NCI-H1417 treated with DMSO at 0.1 percent for 48 hours (cell line): ENCODE measurements around the gene IER3.
"Not testable (repeated sequence)": the region's sequence is repeated elsewhere in the genome, so short reads cannot be mapped to it uniquely, and the experiment has no call there.

Experiments
- DNase-seq: peaks from one replicate; lab custom pipeline; 2025; lab: John Stamatoyannopoulos, UW

The IER3 gene

DNA sequence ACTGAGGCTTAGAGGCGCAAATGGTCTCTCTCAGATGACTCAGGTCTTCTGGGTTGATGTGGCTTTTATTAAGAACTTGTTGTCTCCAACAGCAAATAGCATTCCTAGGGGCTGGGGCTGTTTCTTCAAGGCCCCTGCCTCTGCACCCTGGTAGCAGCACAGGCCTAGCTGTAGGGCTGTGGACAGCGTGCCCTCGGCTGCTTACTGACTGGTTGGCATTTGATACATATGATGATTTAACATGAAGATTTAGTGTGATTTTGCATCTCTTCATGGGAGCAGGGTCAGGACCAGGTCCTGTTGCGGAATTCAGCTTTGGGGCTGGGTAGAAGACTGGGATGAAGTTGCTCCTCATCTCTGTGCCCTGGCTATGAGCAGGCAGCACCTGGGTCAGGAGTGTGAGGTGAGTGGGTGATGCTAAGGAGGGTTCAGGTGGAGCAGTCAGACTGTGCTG, 24.3 kb upstream of the IER3 start:
- DNase-seq, result no peak

DNA sequence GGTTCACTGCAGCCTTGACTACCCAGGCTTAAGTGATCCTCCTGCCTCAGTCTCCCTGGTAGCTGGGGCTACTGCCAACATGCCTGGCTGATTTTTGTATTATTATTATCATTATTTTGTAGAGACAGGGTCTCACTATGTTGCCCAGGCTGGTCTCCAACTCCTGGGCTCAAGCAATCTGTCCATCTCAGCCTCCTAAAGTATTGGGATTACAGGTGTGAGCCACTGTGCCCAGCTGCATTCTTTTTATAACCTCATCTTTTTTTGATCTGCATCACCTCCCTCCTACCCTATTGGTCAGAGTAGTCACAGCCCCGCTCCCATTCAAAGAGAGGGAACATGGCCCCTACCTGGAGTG, 23.6 kb upstream of the IER3 start:
- no peak for DNase-seq

DNA sequence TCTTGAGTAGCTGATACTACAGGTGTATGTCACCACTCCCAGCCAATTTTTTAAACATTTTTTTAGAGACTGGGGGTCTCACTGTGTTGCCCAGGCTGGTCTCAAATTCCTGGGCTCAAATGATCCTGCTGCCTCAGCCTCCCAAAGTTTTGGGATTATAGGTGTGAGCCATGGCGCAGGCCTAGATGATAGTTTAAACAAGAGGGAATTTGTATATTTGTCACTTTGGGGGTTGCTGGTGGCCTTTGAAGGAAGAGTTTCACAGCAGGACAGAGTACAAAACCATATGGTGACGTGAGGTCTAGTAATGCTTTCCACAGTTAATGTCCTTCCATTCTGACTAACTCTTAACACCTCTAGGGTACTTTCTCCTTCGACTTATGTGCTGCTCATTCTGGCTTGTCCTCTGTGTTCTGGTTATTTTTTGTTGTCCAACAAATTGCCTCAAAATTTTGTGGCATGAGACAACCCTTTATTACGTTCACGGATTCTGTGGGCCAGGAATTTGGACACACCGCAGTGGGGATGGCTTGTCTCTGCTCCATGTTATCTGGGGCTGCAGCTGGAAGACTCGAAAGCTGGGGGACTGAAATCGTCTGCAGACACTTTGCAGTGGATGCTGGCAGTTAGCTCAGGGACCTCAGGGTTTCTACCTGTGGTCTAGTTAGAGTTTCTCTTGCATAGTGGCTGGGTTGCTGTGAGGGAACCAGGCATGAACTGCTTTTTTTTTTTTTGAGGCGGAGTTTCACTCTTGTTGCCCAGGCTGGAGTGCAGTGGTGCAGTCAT, 23.0 kb upstream of the IER3 start:
- no peak for DNase-seq

DNA sequence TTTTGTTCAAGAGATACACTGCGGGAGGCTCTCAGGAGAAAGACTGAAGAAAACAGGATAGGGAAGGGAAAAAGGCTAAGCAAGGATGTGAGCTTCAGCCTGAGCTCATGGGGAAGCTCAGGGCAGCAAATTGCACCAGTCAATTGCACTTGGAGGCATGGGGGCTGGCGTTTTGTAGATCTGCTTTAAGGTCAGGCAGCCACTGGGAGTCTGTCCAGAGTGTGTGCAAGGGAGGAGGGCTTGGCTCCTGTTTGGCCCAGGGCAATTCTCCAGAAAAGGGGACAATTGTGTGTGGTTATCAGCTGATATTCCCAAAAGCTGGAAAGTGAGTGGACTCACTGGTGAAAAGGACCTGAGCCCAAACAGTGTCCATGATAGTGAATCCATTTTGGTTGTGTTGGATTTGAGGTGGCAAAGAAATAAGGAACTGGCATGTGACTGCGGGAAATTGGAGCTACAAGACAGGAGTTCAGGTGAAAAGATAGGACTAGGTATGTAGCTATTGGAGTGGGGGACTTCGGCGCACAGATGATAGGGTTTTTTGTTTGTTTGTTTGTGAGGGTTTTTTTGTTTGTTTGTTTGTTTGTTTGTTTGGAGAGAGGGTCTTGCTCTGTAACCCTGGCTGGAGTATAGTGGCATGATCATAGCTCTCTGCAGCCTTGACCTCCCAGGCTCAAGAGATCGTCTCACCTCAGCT, 22.3 kb upstream of the IER3 start:
- no peak for DNase-seq

DNA sequence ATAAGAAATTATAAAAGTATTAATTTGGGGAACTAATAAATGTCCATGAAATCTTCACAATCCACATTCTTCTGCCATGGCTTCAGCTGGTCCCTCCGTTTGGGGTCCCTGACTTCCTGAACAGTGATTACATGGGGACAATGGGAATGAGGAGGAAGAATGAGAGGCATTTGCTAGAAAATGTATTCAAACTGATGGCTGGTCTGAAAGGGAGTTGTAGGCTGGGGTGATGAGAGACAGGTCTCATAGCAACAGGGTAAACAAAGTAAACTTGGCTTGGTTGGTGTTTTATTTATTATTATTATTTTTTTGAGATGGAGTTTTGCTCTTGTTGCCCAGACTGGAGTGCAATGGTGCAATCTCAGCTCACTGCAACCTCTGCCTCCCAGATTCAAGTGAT, 21.1 kb upstream of the IER3 start:
- not testable (repeated sequence) for DNase-seq

DNA sequence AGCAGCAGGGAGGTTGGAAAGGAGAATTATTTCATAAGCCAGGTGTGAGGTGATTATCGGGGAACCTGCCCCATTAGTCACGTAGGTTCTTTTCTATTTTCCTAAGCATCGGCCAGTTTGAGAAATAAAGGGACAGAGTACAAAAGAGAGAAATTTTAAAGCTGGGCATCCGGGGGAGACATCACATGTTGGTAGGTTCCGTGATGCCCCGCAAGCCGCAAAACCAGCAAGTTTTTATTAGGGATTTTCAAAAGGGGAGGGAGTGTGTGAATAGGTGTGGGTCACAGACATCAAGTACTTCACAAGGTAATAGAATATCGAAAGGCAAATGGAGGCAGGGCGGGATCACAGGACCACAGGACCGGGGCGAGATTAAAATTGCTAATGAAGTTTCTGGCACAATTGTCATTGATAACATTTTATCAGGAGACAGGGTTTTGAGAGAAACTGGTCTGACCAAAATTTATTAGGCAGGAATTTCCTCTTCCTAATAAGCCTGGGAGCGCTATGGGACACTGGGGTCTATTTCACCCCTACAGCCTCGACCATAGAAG, 20.2 kb upstream of the IER3 start:
- DNase-seq, result not testable (repeated sequence)

DNA sequence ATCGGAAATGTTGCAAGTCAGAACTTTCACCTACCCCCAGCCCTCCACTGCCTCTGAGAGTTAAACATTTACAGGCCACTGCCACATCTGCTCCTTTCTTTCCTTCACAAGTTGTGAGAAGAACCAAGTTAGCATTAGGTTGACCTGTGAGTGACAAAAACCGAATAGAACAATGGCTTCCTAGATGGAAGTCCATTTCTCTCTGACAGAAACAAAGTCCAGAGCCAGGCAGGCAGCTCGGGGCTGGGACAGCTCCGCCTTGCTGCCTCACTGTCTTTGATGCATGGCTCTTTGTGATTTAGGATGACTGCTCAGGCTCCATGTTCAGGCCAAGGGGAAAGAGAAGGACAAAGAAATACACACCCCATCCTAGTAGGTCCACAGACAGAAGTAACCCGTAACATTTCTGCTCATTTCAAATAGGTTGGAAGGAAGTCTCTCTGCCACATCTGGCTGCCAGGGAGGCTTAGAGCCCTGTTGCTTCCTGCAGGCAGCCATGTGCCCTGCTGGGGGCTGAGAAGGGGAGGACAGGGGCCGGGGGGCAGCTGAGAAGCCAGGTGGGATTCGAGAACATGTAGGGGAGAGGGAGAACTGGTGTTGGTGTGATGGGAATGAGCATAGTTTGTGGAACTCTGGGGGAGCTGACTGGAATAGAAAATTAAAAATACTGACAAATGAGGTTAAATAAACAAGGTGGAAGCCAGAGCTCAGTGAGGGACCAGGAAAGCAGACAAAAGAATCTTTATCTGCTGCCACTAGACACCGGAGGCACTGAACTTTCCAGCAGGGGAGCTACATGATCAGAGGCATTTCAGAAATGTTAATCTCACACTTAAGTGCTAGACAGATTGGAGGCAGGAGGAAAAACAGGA, 19.5 kb upstream of the IER3 start:
- peak; percentile 44 for DNase-seq

DNA sequence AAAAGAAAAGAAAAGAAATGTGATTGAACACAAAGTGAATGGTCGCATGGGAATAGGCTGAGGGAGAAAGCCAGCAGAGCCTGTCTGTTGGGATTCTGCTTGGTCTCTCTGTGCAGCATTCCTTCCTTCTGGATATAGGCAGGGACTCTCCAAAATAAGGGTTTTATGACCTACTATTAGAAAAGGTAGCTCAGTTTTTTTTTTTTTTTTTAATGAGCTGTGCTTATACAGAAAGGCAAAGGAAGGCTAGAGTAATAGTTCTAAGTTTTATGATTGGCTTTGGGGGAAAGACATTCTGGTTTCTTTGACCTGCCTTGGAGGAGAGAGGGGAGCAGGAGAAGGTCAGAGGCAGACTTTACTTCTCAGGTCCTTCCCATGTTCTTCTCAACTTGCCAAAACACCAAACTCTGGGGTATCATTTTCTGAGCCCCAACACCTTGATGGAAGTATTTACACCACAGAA, 18.8 kb upstream of the IER3 start:
- DNase-seq, result no peak

DNA sequence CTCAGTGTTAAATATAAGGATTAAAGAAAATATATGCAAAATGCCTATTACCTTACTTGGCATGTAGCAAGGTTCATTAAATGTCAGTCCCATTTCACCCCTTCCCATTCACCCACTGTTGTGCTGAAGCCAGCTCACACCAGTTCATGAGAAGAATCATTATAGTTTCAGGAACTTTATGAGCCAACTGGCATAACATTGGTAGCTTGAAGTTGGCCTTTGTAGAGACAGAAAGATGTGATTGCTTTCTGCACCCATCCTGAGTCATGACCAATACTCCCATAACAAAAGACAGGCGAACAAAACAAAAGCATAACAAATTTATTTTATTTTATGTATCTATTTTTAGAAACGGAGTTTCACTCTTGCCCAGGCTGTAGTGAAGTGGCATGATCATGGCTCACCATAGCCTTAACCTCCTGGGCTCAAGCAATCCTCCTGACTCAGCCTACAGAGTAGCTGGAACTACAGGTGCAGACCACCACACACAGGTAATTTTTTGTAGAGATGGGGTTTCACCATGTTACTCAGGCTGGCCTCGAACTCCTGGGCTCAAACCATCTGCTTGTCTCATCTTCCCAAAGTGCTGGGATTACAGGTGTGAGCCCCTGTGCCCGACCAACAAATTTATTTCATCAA, 17.6 kb upstream of the IER3 start:
- no peak for DNase-seq

DNA sequence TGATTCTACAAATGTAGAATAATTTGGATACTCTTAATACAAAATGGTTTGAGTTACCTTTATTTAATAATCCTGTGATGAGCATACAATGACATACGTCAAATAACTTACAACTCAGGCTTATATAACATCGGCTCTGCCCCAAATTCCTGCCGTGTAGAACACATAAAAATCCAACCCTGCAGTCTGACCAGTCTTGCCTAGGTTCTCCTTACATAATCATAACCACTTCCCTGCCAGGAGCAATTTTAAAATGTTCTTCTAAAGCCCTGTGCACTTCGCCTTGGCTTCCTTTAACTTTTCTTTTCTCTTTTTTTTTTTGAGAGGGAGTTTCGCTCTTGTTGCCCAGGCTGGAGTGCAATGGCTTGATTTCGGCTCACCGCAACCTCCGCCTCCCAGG, 16.2 kb upstream of the IER3 start:
- DNase-seq, result no peak

DNA sequence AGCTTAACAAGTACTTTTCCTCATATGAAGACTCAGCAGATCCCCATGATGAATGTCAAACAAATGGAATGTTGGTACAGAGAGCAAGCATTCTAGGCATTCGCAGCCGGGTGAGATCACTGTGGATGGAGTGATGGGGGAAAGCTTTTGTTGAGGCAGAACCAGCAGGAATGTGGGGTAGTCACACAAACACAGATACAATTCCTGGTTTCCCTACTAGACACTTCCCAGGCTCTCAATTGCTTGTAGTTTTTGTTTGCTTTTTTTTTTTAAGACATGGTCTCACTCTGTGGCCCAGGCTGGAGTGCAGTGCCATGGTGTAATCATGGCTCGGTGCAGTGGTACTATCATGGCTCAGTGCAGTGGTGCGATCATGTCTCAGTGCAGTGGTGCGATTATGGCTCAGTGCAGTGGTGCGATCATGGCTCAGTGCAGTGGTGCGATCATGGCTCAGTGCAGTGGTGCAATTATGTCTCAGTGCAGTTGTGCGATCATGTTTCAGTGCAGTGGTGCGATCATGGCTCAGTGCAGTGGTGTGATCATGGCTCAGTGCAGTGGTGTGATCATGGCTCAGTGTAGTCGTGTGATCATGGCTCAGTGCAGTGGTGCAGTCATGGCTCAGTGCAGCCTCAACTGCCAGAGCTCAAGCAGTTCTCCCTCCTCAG, 15.4 kb upstream of the IER3 start:
- DNase-seq, result no peak

DNA sequence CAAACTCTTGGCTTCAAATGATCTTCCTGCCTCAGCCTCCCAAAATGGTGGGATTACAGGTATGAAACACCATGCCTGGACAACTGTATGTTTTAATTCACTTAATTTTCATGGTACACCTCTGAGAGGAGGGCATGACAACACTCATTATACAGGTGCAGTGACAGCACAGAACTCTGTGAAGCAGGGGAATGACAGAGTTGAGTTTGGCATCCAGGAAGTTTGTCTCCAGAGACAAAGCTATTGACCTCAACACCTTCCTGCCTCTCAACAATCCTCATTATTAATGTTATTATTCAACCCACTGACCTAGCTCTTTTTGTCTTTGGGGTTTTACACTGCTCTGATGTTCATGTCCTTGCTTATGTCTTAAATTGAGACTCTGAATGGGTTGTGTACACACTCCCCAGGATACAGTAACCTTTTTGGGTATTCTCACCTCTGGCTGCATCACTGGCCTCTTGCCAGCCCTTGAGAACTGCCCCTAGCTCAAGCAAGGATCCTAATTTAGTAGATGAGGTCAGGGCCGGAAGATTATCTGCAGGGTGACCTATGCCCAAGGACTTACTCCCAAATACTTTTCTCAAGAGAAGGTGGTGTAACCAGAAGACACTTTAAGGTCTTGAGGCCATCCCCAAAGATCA, 13.0 kb upstream of the IER3 start:
- DNase-seq, result no peak

DNA sequence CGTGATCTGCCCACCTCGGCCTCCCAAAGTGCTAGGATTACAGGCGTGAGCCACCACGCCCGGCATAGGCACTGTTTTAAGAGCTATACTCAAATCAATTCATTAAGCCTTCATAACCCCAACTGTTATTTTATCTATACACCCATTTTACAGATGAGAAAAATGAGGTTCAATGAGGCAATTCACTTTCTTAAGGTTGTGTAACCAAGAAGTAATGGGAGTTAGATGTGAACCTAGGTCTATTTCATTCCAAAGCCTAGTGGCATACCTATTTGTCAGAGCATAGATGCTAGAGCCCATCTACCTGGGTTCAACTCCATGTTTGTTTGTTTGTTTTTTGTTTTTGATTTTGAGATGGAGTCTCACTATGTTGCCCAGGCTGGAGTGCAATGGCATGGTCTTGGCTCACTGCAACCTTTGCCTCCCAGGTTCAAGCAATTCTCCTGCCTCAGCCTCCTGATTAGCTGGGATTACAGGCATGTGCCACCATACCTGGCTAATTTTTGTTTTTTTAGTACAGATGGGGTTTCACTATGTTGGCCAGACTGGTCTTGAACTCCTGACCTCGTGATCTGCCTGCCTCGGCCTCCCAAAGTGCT, 12.2 kb upstream of the IER3 start:
- not testable (repeated sequence) for DNase-seq

DNA sequence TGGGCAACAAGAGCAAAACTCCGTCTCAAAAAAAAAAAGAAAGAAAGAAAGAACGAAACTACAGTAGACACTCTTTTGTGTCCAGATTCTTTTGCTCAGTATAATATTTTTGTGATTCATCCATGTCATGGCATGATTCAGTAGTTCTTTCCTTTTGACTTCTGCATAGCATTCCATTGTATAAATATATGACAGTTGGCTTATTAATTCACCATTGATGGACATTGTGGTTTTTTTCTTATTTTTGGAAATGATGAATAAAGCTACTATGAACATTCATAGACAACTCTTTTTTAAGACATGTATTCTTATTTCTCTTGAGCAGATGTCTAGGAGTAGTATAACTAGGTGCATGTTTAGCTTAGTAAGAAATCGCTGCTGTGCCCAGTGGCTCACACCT, 10.3 kb upstream of the IER3 start:
- no peak for DNase-seq

DNA sequence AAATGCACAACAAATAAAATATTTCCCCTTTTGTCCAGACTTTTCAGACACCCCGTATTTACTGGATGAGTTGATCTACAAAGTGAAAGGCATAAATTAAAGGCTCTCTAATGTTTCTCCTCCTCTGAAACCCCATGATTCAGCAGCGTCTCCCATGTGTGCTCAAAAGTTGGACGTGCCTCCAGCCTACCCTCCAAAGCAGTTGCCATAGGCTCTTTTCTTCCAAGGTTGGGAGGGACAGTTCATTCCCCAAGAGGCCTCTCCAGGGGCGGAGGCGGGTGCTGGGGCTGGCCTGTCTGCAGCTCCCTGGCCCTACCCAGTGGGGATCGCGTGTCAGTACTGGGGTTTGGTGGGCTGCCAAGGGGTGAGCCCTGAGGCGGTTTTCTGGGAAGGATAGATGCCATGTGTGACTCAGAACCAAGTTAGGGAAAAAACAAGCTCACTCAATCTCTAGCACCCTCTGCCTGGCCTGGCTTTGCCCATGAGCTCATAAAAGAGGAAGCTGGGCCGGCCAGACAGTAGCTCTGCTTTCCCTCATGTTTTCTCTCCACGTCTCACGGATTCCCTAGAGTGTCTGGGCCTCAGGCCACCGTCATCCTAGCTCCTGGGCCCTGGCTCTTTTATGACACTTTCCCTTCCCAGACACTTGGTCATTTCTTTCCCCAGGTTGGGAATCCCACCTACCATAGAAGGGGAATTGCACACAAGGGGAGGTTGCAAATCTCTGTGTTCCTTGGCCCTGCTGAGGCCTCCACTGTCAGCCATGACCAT, 8.0 kb upstream of the IER3 start:
- no peak for DNase-seq

DNA sequence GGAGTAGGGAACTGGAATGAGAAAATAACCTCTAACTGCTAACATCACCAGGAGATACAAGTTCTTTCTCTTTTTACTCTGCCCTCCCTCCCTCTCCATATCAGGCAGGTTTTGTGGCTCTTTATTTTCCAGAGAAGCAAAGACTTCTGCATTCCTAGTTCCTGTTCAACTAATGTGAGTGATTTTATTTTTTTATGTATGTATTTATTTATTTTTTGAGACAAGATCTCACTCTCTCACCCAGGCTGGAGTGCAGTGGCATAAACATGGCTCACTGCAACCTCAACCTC, 6.0 kb upstream of the IER3 start:
- DNase-seq, result no peak

DNA sequence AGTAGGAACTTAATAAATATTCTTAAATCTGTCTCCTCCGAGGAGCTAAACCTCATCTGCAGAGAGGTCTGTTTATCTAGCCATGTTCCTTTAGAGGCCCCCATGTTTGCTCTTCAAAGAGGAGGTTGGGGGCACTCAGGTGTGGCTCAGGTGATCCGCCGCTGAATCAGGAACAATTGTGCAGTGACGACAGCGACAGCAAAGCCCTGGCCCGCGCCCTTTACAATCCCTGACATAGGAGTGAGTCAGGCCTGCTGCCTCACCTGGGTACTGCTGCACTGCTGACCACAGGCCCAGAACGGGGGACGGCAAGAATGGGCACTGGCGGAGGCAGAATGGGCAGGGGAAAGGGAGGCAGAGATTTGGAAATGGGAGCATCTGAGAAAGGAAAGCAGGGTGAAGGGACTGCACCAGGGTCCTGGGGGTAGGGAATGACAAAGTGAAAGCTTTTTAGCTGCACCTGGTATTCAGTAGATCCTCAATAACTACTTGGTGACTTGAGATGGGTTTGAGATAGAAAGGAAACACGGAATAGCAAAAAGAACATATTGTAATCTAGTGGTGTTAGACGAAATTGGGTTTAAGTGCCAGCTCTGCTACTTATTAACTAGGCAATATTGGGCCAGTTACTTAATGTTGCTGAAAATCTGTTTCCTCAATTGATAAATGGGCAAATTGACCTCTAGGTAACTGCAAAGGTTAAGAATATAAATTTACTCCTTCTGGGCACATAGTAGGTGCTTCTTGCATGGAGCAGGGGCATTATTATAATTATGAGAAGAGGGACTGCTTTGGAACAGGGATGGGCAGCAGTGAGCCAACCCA, 5.4 kb upstream of the IER3 start:
- no peak for DNase-seq

DNA sequence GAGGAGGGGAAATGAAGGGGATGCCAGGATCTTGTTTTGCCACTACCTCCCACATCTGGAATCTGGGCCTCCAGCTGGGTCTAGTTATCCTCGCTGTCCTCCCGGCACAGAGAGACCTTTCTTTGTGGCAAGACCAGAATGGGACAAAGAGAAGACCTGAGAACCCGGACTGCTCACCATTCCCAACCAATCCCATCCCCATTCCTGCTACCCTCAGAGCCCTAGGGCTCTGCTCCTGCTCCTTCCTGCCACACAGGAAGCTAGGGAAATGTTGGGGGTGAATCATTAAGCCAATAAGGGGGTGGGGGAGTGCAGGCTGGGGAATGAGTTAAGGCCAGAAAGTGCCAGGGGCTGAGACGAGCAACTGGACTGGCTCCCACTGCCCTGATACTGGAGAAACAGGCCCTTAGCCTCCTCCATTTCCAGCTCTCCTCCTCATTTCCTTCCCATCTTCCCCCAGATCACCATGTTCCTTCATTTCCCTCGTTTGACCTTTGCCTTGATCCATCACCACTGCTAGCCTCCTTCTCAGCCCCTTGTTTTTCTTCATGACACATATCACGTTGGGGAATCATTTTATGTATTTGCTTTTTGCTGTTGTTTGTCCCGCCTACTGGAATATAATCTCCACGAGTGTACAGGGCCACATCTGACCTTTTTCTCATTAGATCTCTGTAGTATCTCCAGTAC, 4.6 kb upstream of the IER3 start:
- no peak for DNase-seq
